Measurements from ENCODE around the gene ZHX3. TPM values are rescaled to one million over a fixed set of nuclear protein-coding genes. Genes with fewer than 3 reads are reported as not detected.

ZHX3 gene
- total RNA-seq, 1 donor from 2014 or later, result 13.9 TPM

- no peaks in the 10 kb centered on the region for H3K4me1 Mint-ChIP-seq
- H3K36me3 Mint-ChIP-seq, result peaks cover 10% of the 10 kb centered on the region
- H3K9me3 Mint-ChIP-seq, result no peaks in the 10 kb centered on the region
- H3K27ac Mint-ChIP-seq, result no peak overlapping the region
- TF ChIP-seq CTCF (IDR thresholded peaks at IDR 0.05; ENCODE audit: unreplicated experiment), result no peak
- DNase-seq (ENCODE audit: low spot score in 2 of 2, unreplicated experiment in 2 of 2), result peak in 1 of 2 experiments; percentile 25
- no peaks in the 10 kb centered on the region for H3K27me3 Mint-ChIP-seq (ENCODE audit: low read depth)
- no peak overlapping the region for H3K4me3 Mint-ChIP-seq
Measured at GRCh38 chr20:41181567-41181966, 136.0 kb downstream of the ZHX3 start.

GRCh38 chr20:41180599-41181333, 136.8 kb downstream of the ZHX3 start:
- DNase-seq (ENCODE audit: low spot score in 2 of 2, unreplicated experiment in 2 of 2), result peak; percentile 8 to 10
- no peaks in the 10 kb centered on the region for H3K27me3 Mint-ChIP-seq (ENCODE audit: low read depth)
- no peak overlapping the region for H3K27ac Mint-ChIP-seq
- no peaks in the 10 kb centered on the region for H3K4me1 Mint-ChIP-seq
- peaks cover 12% of the 10 kb centered on the region for H3K36me3 Mint-ChIP-seq
- TF ChIP-seq CTCF (IDR thresholded peaks at IDR 0.05; ENCODE audit: unreplicated experiment), result no peak
- H3K9me3 Mint-ChIP-seq, result no peaks in the 10 kb centered on the region
- H3K4me3 Mint-ChIP-seq, result no peak overlapping the region

- DNase-seq (ENCODE audit: low spot score in 2 of 2, unreplicated experiment in 2 of 2), result peak in 1 of 2 experiments; percentile 14
- H3K4me3 Mint-ChIP-seq, result no peak overlapping the region
- TF ChIP-seq CTCF (IDR thresholded peaks at IDR 0.05; ENCODE audit: unreplicated experiment), result no peak
Measured at GRCh38 chr20:41179961-41180360, 137.6 kb downstream of the ZHX3 start.

GRCh38 chr20:41178904-41179432, 138.6 kb downstream of the ZHX3 start:
- DNase-seq (ENCODE audit: low spot score in 2 of 2, unreplicated experiment in 2 of 2), result peak; percentile 13 to 36
- Mint-ChIP-seq H3K27ac (peak overlapping the region; percentile 13), H3K36me3 (peaks cover 20% of the 10 kb centered on the region), H3K9me3 (no peaks in the 10 kb centered on the region), H3K27me3 (ENCODE audit: low read depth) (no peaks in the 10 kb centered on the region), H3K4me1 (no peaks in the 10 kb centered on the region), H3K4me3 (no peak overlapping the region)
- TF ChIP-seq CTCF (IDR thresholded peaks at IDR 0.05; ENCODE audit: unreplicated experiment), result no peak

More at GRCh38 chr20:41179961-41180360, 137.6 kb downstream of the ZHX3 start:
- H3K27ac Mint-ChIP-seq, result no peak overlapping the region
- no peaks in the 10 kb centered on the region for H3K9me3 Mint-ChIP-seq
- peaks cover 13% of the 10 kb centered on the region for H3K36me3 Mint-ChIP-seq
- no peaks in the 10 kb centered on the region for H3K27me3 Mint-ChIP-seq (ENCODE audit: low read depth)
- no peaks in the 10 kb centered on the region for H3K4me1 Mint-ChIP-seq

- no peaks in the 10 kb centered on the region for H3K9me3 Mint-ChIP-seq
- H3K4me3 Mint-ChIP-seq, result no peak overlapping the region
- H3K4me1 Mint-ChIP-seq, result no peaks in the 10 kb centered on the region
- H3K36me3 Mint-ChIP-seq, result peaks cover 23% of the 10 kb centered on the region
- no peaks in the 10 kb centered on the region for H3K27me3 Mint-ChIP-seq (ENCODE audit: low read depth)
- peak overlapping the region; percentile 13 for H3K27ac Mint-ChIP-seq
- DNase-seq (ENCODE audit: low spot score in 2 of 2, unreplicated experiment in 2 of 2), result no peak
- TF ChIP-seq CTCF (IDR thresholded peaks at IDR 0.05; ENCODE audit: unreplicated experiment), result no peak
Measured at GRCh38 chr20:41178495-41178894, 139.0 kb downstream of the ZHX3 start.
